ENCODE results near the gene SRC. TPM values are rescaled to one million over a fixed set of nuclear protein-coding genes. Genes with fewer than 3 reads are reported as not detected.

Gene SRC
- total RNA-seq, 4 donors from 2014 or later: 30.6 to 54.7 (median 45.0) TPM

DNA sequence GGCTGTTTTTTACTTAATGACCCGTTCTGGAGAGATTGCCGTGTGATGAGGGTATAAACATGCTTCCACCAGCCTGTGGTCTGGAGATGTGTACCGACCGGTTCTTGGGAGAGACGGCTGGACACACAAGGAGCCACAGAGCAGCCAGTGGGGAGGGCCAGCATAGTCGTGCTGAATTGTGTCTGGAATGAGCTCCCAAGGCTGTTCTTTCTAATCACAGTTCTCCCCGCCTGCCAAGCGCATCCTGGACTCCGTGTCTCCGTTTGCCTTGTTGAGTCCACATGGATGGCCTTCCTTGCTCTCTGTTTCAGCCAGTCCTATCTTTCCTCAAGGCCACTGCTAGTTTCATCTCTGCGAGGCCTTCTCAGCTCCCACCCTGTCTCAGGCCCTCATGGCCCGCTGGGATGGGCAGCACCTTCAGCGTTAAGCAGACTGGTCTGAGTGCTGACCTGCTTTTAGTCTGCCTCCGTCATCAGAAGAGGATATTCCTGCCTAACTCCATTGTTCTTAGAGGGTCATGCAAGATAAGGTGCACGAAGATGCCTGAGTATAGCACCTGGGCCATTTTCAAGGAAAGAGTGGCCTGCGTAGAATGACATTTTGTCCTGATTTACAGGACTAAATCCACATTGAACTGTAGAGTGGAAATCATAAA, 35.9 kb upstream of the SRC start:
- 70 to 84% methylated on average over 7 to 15 of the region's 16 CpGs for WGBS, 2 donors (ENCODE audit: low coverage in 1 of 2)
- Histone ChIP-seq H3K4me1 (peaks cover 0 to 88% (median 12%) of the 10 kb centered on the region in 3 donors), H3K27me3 (no peaks in the 10 kb centered on the region), H3K36me3 (peaks cover 0 to 49% of the 10 kb centered on the region in 2 donors), H3K9me3 (no peaks in the 10 kb centered on the region), H3K27ac (peak overlapping the region in 1 of 4 donors; percentile 4), H3K4me3 (no peak overlapping the region)
- TF ChIP-seq, protein P1, sequence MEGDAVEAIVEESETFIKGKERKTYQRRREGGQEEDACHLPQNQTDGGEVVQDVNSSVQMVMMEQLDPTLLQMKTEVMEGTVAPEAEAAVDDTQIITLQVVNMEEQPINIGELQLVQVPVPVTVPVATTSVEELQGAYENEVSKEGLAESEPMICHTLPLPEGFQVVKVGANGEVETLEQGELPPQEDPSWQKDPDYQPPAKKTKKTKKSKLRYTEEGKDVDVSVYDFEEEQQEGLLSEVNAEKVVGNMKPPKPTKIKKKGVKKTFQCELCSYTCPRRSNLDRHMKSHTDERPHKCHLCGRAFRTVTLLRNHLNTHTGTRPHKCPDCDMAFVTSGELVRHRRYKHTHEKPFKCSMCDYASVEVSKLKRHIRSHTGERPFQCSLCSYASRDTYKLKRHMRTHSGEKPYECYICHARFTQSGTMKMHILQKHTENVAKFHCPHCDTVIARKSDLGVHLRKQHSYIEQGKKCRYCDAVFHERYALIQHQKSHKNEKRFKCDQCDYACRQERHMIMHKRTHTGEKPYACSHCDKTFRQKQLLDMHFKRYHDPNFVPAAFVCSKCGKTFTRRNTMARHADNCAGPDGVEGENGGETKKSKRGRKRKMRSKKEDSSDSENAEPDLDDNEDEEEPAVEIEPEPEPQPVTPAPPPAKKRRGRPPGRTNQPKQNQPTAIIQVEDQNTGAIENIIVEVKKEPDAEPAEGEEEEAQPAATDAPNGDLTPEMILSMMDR (IDR thresholded peaks at IDR 0.05): no peak
- no peak for TF ChIP-seq POLR2A (IDR thresholded peaks at IDR 0.05)
- TF ChIP-seq EP300 (IDR thresholded peaks at IDR 0.05): no peak
- no peak for ATAC-seq

DNA sequence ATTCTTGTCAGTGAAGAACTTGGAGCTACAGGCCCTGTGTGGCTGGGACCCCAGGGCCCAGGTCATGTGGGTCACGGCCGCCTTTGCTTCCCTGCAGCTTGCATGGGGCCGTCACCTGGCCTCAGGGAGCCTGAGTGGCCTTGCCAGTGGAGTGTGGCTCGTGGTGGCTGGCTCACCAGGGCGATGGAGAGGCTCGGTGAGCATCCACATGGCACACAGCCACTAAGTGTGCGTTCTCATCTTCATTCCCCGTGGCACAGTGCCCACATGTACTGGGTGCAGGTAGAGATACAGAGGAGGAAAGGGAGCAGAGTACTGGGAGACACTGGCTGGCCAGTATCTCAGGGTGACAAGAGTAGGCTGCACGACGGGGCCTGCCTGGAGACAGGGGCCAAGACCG, 35.0 kb upstream of the SRC start:
- H3K9me3 ChIP-seq: no peaks in the 10 kb centered on the region
- TF ChIP-seq POLR2A (IDR thresholded peaks at IDR 0.05): no peak
- TF ChIP-seq, protein P1 (IDR thresholded peaks at IDR 0.05): no peak
- TF ChIP-seq EP300 (IDR thresholded peaks at IDR 0.05): no peak
- TF ChIP-seq POLR2AphosphoS5 (IDR thresholded peaks at IDR 0.05): no peak
- ATAC-seq: no peak
- H3K27me3 ChIP-seq: no peaks in the 10 kb centered on the region
- no peak overlapping the region for H3K27ac ChIP-seq
- peaks cover 0 to 88% (median 18%) of the 10 kb centered on the region in 3 donors for H3K4me1 ChIP-seq
- H3K4me3 ChIP-seq: no peak overlapping the region
- peaks cover 0 to 47% of the 10 kb centered on the region in 2 donors for H3K36me3 ChIP-seq
- WGBS, 2 donors (ENCODE audit: low coverage in 1 of 2): 80 to 94% methylated on average over 1 to 5 of the region's 11 CpGs

DNA sequence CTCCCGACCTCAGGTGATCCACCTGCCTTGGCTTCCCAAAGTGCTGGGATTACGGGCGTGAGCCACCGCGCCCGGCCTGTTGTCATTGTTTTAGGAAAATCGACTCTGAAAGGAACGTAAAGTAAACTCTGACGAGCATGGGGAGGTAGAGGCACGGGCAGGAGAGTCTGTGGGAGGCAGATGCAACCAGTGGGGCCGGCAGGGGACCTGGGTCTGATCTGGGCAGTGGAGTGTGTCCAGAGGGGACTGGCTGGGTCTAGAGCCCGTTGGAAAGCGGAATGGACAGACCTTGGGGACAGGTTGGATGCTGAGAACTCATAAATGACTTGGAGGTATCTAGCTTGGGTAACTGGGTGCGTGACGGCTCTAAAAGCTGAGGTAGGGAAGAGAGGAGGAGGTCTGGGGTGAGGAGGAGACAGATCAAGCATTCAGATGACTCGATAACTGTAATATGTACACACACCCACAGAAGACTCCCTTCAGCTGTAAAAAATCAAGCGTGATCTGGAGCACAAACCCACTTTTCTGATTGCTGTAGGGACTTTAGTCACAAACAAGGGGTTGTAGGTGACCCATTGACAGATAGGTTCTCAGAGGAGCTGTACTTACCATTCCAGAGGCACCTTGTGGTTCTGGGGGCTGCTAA, 34.1 kb upstream of the SRC start:
- H3K36me3 ChIP-seq: peaks cover 0 to 49% of the 10 kb centered on the region in 2 donors
- H3K27me3 ChIP-seq: no peaks in the 10 kb centered on the region
- H3K9me3 ChIP-seq: no peaks in the 10 kb centered on the region
- H3K4me1 ChIP-seq: peaks cover 0 to 85% (median 18%) of the 10 kb centered on the region in 3 donors
- H3K4me3 ChIP-seq: no peak overlapping the region
- TF ChIP-seq EP300 (IDR thresholded peaks at IDR 0.05) (no peak), POLR2AphosphoS5 (IDR thresholded peaks at IDR 0.05) (no peak), POLR2A (IDR thresholded peaks at IDR 0.05) (no peak)
- TF ChIP-seq, protein P1 (IDR thresholded peaks at IDR 0.05): no peak
- ATAC-seq: no peak
- WGBS, 2 donors (ENCODE audit: low coverage in 1 of 2): 77 to 80% methylated on average over 6 to 10 of the region's 17 CpGs
- peak overlapping the region in 3 of 4 donors; percentile 48 to 85 (median 64) for H3K27ac ChIP-seq

DNA sequence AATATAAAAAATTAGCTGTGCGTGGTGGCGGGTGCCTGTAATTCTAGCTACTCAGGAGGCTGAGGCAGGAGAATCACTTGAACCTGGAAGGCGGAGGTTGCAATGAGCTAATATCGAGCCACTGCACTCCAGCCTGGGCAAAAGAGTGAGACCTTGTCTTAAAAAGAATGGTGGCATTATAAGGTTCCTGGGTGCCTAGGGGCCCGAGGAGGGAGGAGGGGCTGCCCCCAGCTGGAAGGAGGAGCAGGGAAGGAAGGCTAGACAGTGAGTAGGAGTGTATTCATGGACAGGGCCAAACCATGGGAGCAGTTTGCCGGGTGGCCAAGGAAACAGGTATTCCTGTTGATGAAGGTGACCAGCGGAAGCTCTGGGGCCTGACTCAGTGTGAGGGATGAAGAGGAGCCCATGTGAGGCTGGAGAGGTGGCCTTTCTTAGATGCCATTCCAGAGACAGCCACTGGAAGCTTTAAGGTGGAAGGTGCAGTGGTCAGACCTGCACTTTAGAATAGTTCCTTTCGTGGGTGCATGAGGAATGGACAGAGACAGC, 32.3 kb upstream of the SRC start:
- 79 to 92% methylated on average over 2 to 8 of the region's 8 CpGs for WGBS, 2 donors (ENCODE audit: low coverage in 1 of 2)
- H3K27ac ChIP-seq: peak overlapping the region in 3 of 4 donors; percentile 84 to 86 (median 85)
- no peak for ATAC-seq
- no peaks in the 10 kb centered on the region for H3K9me3 ChIP-seq
- peaks cover 0 to 55% of the 10 kb centered on the region in 2 donors for H3K36me3 ChIP-seq
- no peak overlapping the region for H3K4me3 ChIP-seq
- no peaks in the 10 kb centered on the region for H3K27me3 ChIP-seq
- no peak for TF ChIP-seq POLR2AphosphoS5 (IDR thresholded peaks at IDR 0.05)
- TF ChIP-seq, protein P1 (IDR thresholded peaks at IDR 0.05): no peak
- peaks cover 0 to 76% (median 18%) of the 10 kb centered on the region in 3 donors for H3K4me1 ChIP-seq

All from gastroesophageal sphincter (tissue), 4 donors.